ENCODE measurements around the gene SLC13A2.
A peak's percentile ranks its signal among the peaks of the same experiment; 100 is the strongest.

The SLC13A2 gene

GRCh38 chr17:28484296-28484695 lies 10.9 kb downstream of the SLC13A2 start:
- no peak for TF ChIP-seq Cebpa-rat (IDR thresholded peaks at IDR 0.05)
- peak overlapping the region; percentile 28 to 87 (median 60); a peak in 21 of 22 replicates for H3K4me2 ChIP-seq
- H3K4me1 ChIP-seq: peaks cover 27 to 51% (median 34%) of the 10 kb centered on the region in 10 experiments
- H3K9me3 ChIP-seq (replicated peaks in 1 of 11): no peaks in the 10 kb centered on the region
- peak overlapping the region in 3 of 11 experiments; percentile 31 to 46 (median 41); a peak in 4 of 22 replicates for H3K27ac ChIP-seq
- H3K9ac ChIP-seq: 0 out of 22 replicates have a peak overlapping the region, but pooled peaks of 2 of the 11 experiments have one; percentile 0 to 7
- no peak overlapping the region for H3K4me3 ChIP-seq
- no peaks in the 10 kb centered on the region for H4K20me1 ChIP-seq
- no peaks in the 10 kb centered on the region for H3K36me3 ChIP-seq
- H3K27me3 ChIP-seq: no peaks in the 10 kb centered on the region

GRCh38 chr17:28485049-28485448 lies 11.6 kb downstream of the SLC13A2 start:
- Histone ChIP-seq H3K27me3 (no peaks in the 10 kb centered on the region), H3K36me3 (no peaks in the 10 kb centered on the region), H4K20me1 (no peaks in the 10 kb centered on the region), H3K4me2 (peak overlapping the region; percentile 28 to 87 (median 60); a peak in 20 of 22 replicates), H3K4me3 (no peak overlapping the region), H3K9me3 (replicated peaks in 1 of 11) (no peaks in the 10 kb centered on the region), H3K9ac (peak overlapping the region in 1 of 11 experiments; percentile 7; a peak in 1 of 22 replicates), H3K4me1 (peaks cover 27 to 51% (median 34%) of the 10 kb centered on the region in 10 experiments), H3K27ac (peak overlapping the region in 3 of 11 experiments; percentile 31 to 46 (median 41); a peak in 4 of 22 replicates)
- no peak for TF ChIP-seq Cebpa-rat (IDR thresholded peaks at IDR 0.05)

- no peak overlapping the region; a peak in 1 of 22 replicates for H3K27ac ChIP-seq
- no peaks in the 10 kb centered on the region for H3K36me3 ChIP-seq
- H3K9ac ChIP-seq: no peak overlapping the region
- H3K9me3 ChIP-seq (replicated peaks in 1 of 11): no peaks in the 10 kb centered on the region
- H3K4me2 ChIP-seq: peak overlapping the region in 10 of 11 experiments; percentile 46 to 72 (median 61); a peak in 13 of 22 replicates
- no peak overlapping the region for H3K4me3 ChIP-seq
- no peak for TF ChIP-seq Cebpa-rat (IDR thresholded peaks at IDR 0.05)
- no peaks in the 10 kb centered on the region for H4K20me1 ChIP-seq
- H3K4me1 ChIP-seq: peaks cover 30 to 69% (median 45%) of the 10 kb centered on the region in 10 experiments
- H3K27me3 ChIP-seq: no peaks in the 10 kb centered on the region
Observed at GRCh38 chr17:28487881-28488532, 14.6 kb downstream of the SLC13A2 start.

- no peak for TF ChIP-seq Cebpa-rat (IDR thresholded peaks at IDR 0.05)
- Histone ChIP-seq H3K9me3 (replicated peaks in 1 of 11) (no peaks in the 10 kb centered on the region), H3K4me3 (no peak overlapping the region), H3K27ac (peak overlapping the region in 1 of 11 experiments; percentile 5; a peak in 1 of 22 replicates), H4K20me1 (no peaks in the 10 kb centered on the region), H3K36me3 (no peaks in the 10 kb centered on the region), H3K27me3 (no peaks in the 10 kb centered on the region), H3K4me2 (no peak overlapping the region; a peak in 1 of 22 replicates), H3K4me1 (peaks cover 32 to 71% (median 50%) of the 10 kb centered on the region in 10 experiments), H3K9ac (no peak overlapping the region)
Observed at GRCh38 chr17:28488533-28489276, 15.3 kb downstream of the SLC13A2 start.

- Histone ChIP-seq H3K9me3 (replicated peaks in 1 of 11) (no peaks in the 10 kb centered on the region), H3K4me1 (peaks cover 14 to 72% (median 55%) of the 10 kb centered on the region in 10 experiments), H3K4me3 (no peak overlapping the region), H3K4me2 (no peak overlapping the region), H3K36me3 (no peaks in the 10 kb centered on the region), H3K27ac (no peak overlapping the region), H3K9ac (no peak overlapping the region), H4K20me1 (no peaks in the 10 kb centered on the region), H3K27me3 (no peaks in the 10 kb centered on the region)
- no peak for TF ChIP-seq Cebpa-rat (IDR thresholded peaks at IDR 0.05)
Observed at GRCh38 chr17:28491286-28491685, 17.8 kb downstream of the SLC13A2 start.

GRCh38 chr17:28491860-28492259 lies 18.4 kb downstream of the SLC13A2 start:
- H4K20me1 ChIP-seq: no peaks in the 10 kb centered on the region
- TF ChIP-seq Cebpa-rat (IDR thresholded peaks at IDR 0.05): no peak
- no peaks in the 10 kb centered on the region for H3K36me3 ChIP-seq

GRCh38 chr17:28492352-28493310 lies 19.2 kb downstream of the SLC13A2 start:
- H3K27me3 ChIP-seq: no peaks in the 10 kb centered on the region
- H3K4me1 ChIP-seq: peaks cover 8 to 69% (median 51%) of the 10 kb centered on the region in 10 experiments
- no peaks in the 10 kb centered on the region for H4K20me1 ChIP-seq
- no peaks in the 10 kb centered on the region for H3K9me3 ChIP-seq (replicated peaks in 1 of 11)
- peak overlapping the region; percentile 39 to 84 (median 69) for H3K4me2 ChIP-seq
- TF ChIP-seq Cebpa-rat (IDR thresholded peaks at IDR 0.05): no peak
- H3K27ac ChIP-seq: peak overlapping the region in 8 of 11 experiments; percentile 6 to 66 (median 52); a peak in 17 of 22 replicates
- H3K9ac ChIP-seq: peak overlapping the region in 7 of 11 experiments; percentile 7 to 59 (median 25); a peak in 7 of 22 replicates
- H3K36me3 ChIP-seq: no peaks in the 10 kb centered on the region
- no peak overlapping the region for H3K4me3 ChIP-seq

More at GRCh38 chr17:28491860-28492259, 18.4 kb downstream of the SLC13A2 start:
- Histone ChIP-seq H3K9me3 (replicated peaks in 1 of 11) (no peaks in the 10 kb centered on the region), H3K4me1 (peaks cover 13 to 71% (median 52%) of the 10 kb centered on the region in 10 experiments), H3K27me3 (no peaks in the 10 kb centered on the region), H3K27ac (no peak overlapping the region), H3K4me3 (no peak overlapping the region), H3K9ac (no peak overlapping the region), H3K4me2 (peak overlapping the region in 3 of 11 experiments; percentile 66 to 84 (median 71); a peak in 4 of 22 replicates)

- Histone ChIP-seq H4K20me1 (no peaks in the 10 kb centered on the region), H3K27me3 (no peaks in the 10 kb centered on the region), H3K4me3 (no peak overlapping the region), H3K4me1 (peaks cover 8 to 71% (median 52%) of the 10 kb centered on the region in 10 experiments), H3K9ac (peak overlapping the region in 6 of 11 experiments; percentile 7 to 59 (median 28); a peak in 8 of 22 replicates), H3K9me3 (replicated peaks in 1 of 11) (no peaks in the 10 kb centered on the region), H3K27ac (peak overlapping the region in 8 of 11 experiments; percentile 6 to 66 (median 52); a peak in 16 of 22 replicates), H3K4me2 (peak overlapping the region; percentile 39 to 84 (median 69); a peak in 21 of 22 replicates), H3K36me3 (no peaks in the 10 kb centered on the region)
- TF ChIP-seq Cebpa-rat (IDR thresholded peaks at IDR 0.05): no peak
Observed at GRCh38 chr17:28493460-28493859, 20.0 kb downstream of the SLC13A2 start.
